HK-2 (cell line): ENCODE results near the gene MX2.
"Not testable (repeated sequence)": the region's sequence is repeated elsewhere in the genome, so short reads cannot be mapped to it uniquely, and the experiment has no call there.

Source experiments
- DNase-seq: peaks from one replicate; pipeline ENCODE4 v3.0.0-alpha.2; 2018; ENCODE audit not compliant: unreplicated experiment

Gene MX2

GRCh38 chr21:41387042-41387819, 25.4 kb downstream of the MX2 start:
- no peak for DNase-seq

DNA sequence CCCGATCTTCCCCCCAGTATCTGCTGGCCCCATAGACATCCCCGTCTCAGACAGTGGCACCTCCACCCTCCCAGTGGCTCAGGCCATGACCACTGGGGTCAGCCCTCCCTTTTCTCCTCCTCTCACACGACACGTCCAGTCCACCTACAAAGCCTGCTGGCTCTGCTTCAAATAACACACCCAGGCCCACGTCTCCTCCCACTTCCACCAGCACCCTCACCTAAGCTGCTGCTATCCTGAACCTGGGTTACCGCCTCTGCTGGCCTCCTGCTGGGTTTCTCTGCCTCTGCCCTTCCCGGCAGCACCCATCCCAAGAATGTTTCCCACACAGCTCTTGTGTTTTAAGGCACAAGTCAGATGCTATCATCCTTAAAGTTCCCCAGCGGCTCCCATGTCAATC, 26.0 kb downstream of the MX2 start:
- DNase-seq: no peak

DNA sequence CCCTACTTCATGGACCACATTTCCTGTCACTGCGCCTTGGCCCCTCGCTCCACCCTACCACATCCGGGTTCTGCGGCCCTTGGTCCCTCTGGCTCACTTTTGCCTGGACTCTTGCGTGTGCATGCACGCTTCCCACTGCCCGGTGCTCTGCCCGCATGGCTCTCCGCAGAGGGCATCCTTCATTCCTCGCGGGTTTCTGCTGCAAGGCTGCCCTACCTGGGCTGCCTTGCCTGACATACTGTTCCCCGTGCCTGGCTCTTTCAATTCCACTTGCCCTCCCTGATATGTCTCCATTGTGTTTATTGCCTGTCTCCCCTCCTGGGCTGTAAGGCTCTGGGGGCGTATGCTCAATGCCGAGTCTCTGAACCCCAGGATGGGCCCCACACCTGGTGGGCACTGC, 26.4 kb downstream of the MX2 start:
- no peak for DNase-seq

DNA sequence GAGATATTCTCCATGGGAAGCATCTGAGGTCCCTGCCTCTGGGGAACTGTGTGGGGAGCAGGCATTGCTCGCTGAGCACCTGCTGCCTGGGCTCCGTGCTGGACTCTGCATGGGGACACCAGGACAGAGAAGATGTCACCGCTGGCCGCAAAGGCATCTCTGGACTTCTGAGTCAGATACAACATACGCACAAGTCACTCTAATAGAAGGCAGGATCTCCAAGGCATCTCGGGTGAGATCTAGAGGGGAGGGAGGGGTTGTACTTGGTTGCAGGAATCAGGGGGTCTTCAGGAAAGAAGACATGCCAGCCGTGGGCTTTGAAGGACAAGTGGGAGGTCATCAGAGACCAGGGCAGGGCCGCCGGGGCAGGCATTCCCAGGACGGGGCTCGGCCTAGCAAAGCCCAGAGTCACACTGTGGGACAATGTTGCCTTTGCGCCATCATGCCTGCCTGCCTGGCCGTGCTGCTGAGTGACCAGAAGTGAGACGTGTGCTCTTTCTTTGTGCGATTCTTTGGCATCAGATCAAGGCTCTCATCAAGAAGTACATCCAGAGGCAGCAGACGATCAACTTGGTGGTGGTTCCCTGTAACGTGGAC, 28.3 kb downstream of the MX2 start:
- DNase-seq: no peak

GRCh38 chr21:41393876-41394465, 32.1 kb downstream of the MX2 start:
- DNase-seq: no peak

DNA sequence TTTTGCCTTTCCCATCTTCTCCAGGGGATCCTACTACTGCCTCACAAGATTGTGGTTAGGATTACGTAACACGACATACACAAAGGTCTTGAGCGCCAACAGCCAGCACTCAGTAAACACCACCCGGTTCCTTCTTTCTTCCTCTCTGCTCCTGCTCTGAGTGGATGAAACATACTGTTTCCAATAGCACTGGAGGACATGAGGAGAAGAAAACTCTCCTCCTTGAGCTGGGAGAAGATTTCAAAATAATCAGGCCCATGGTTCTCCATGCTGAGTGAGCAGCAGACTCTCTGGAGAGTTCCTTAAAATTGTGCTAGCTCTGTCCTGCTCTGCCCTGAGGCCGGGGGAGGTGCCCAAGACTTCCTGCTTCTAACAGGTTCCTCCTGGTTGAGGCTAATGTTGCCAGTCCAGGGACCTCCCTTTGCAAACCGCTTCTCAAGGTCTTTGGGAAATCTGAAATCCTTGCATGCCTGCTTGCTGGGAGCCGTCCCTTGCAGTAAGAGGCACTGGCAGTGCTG, 34.8 kb downstream of the MX2 start:
- no peak for DNase-seq

DNA sequence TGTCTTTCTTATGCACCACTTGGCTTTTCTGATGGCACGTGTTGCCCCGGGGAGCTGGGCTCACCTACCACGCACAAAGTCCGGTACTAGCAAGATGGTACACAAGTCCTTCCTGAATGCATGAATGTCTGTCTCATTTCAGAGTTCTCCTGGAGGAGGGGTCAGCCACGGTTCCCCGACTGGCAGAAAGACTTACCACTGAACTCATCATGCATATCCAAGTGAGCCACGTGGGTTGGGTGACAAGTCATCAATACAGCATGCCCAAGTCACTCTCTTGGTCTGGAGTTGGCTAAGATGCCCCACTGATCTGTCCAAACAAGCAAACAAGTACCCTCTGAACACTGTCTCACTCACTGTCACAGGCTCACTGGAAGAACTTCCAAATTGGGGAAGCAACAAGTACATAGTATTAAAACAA, 35.7 kb downstream of the MX2 start:
- DNase-seq: no peak

GRCh38 chr21:41398251-41398650, 36.4 kb downstream of the MX2 start:
- no peak for DNase-seq

DNA sequence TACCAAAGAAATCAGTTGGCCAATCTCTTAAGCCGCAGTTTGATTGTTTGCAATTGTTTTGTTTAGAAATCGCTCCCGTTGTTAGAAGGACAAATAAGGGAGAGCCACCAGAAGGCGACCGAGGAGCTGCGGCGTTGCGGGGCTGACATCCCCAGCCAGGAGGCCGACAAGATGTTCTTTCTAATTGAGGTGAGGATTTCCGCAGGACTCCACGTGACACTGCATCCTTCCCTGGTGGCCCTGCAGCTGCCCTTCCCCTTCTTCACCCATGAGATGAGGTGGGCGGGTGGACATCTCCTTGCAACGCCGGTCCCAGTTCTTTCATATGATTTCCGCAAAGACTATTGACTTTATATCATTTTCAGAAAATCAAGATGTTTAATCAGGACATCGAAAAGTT, 37.0 kb downstream of the MX2 start:
- DNase-seq: no peak

DNA sequence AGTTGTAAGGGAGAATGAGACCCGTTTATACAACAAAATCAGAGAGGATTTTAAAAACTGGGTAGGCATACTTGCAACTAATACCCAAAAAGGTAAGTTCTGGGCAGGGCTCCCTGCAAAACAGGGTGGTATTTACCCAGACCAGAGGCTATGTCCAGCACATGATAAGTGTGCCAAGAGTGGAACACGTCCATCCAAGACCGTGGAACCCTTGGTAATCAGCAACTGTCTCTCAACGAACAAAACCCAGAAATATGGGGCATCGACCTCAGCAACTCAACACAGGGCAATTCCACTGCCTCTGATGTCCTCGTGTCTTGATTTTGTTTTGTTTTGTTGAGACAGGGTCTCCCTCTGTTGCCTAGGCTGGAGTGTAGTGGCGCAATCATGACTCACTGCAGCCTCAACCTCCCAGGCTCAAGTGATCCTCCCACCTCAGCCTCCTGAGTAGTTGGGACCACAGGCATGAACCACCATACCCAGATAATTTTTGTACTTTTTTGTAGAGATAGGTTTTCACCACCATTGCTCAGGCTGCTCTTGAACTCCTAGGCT, 37.5 kb downstream of the MX2 start:
- no peak for DNase-seq

- no peak for DNase-seq
Observed at GRCh38 chr21:41402231-41402630, 40.4 kb downstream of the MX2 start.

DNA sequence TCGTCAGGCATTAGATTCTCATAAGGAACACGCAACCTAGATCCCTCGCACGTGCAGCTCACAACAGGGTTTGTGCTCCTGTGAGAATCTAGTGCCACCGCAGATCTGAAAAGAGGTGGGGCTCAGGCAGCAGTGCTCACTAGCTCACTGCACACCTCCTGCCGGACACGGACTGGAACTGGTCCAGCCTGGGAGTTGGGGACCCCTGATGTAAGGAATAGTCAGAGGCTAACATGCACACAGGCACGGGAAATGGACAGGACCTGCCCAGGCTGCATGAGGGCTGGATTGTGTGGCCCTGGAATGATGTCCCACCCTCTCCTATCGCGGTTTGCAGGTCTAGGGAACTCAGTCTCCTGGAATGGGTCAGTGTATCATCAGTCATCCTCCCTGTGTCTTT, 41.0 kb downstream of the MX2 start:
- no peak for DNase-seq

- no peak for DNase-seq
Observed at GRCh38 chr21:41403331-41403730, 41.5 kb downstream of the MX2 start.

- no peak for DNase-seq
Observed at GRCh38 chr21:41403966-41404365, 42.1 kb downstream of the MX2 start.

GRCh38 chr21:41405321-41405720, 43.5 kb downstream of the MX2 start:
- no peak for DNase-seq

DNA sequence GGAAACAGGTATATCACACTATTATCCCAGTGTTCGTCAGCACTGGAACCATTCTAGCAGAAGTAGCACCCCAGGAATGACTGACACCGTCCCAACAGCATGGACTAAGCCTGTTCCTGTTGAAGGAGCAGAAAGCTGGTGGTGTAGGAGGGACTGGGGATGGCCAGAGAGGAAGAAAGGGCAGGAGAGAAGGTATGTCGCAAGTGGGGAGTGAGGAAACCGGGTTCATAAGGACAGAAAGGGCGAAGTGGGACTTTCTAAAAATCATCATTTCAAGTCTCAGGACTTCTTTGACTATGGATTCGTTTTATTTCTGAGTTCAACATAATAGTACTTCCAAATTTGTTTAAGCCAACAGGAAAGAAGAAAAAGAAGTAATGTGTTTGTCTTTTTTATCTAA, 44.5 kb downstream of the MX2 start:
- DNase-seq: no peak

GRCh38 chr21:41407541-41408460, 46.0 kb downstream of the MX2 start:
- no peak for DNase-seq

GRCh38 chr21:41410361-41410760, 48.5 kb downstream of the MX2 start:
- DNase-seq: no peak

DNA sequence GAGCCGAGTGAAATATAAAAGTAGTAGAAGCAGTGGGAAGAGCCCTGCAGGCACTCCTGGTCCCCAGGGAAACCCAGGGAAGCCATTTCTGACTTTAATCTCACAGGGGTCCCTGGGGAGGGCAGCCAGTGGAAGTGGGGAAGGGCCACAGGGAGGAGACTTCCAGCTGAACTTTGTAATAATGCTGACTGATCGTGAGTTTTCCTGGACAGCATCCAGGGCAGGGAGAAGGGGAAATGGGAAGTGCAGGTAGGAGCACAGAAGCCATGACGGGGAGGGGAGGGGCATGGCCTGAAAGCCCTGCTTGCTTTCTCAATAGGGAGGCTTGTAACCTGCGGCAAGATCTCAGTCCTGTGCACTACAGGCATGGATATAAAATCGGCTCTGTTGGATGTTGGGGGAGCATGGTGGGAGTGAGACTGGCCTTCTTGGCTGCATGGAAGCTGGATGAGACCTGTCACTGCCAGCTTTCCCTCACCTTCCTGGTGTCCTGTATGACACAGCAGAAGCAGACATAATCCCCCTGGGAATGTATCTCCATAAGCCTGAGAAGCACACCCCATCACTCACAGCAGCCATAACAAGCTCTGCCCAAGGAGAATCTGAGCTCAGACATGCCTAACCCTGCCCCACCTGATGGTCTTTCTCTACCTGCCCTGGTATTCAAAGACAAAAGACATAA, 49.1 kb downstream of the MX2 start:
- no peak for DNase-seq

GRCh38 chr21:41411449-41412089, 49.7 kb downstream of the MX2 start:
- DNase-seq: no peak

DNA sequence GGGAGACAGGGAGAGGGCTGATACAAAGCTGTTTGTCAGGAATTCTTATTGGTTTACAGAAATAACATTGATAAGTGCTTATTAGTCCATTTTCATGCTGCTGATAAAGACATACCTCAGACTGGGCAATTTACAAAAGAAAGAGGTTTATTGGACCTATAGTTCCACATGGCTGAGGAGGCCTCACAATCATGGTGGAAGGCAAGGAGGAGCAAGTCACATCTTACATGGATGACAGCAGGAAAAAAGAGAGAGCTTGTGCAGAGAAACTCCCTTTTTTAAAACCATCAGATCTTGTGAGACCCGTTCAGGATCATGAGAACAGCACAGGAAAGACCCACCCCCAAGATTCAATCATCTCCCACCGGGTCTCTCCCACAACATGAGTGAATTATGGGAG, 55.7 kb downstream of the MX2 start:
- DNase-seq: not testable (repeated sequence)
